Left lung (tissue), 10 donors: ENCODE data around the gene FBXW5. TPM values are rescaled to one million over a fixed set of nuclear protein-coding genes. Genes with fewer than 3 reads are reported as not detected.

Experiments
- ATAC-seq: fragments of 200-7000 bp; cut with Tn5 transposase; one replicate; pipeline ENCODE4 v1.9.1; 2020; ENCODE audit warnings: moderate library complexity
- DNase-seq, 4 donors: peaks; one replicate each; pipeline ENCODE4 v3.0.0-alpha.2; 2013 to 2020
- H3K27ac ChIP-seq, 2 donors: fragments of 200-600 bp; sonication (generic) in 1 of 2; one replicate each; pipeline versions ENCODE4 v1.5.0 to v1.8.0; 2020 to 2021
- H3K27me3 ChIP-seq, 2 donors: fragments of 200-600 bp; sonication (generic) in 1 of 2; one replicate each; pipeline versions ENCODE4 v1.5.0 to v1.8.0; 2020 to 2021
- H3K36me3 ChIP-seq, 2 donors: fragments of 200-600 bp; sonication (generic) in 1 of 2; one replicate each; pipeline versions ENCODE4 v1.5.0 to v1.8.0; 2020 to 2021
- H3K4me1 ChIP-seq, 2 donors: fragments of 200-600 bp; one replicate each; pipeline ENCODE4 v1.8.0; 2021
- H3K4me3 ChIP-seq, 2 donors: fragments of 200-600 bp; sonication (generic) in 1 of 2; one replicate each; pipeline versions ENCODE4 v1.5.0 to v1.8.0; 2020 to 2021; ENCODE audit warnings: mild to moderate bottlenecking in 1 of 2
- H3K9me3 ChIP-seq, 2 donors: fragments of 200-600 bp; sonication (generic) in 1 of 2; one replicate each; pipeline versions ENCODE4 v1.5.0 to v1.8.0; 2020 to 2021
- CTCF ChIP-seq, 2 donors: fragments of 200-600 bp; sonication (generic) in 1 of 2; IDR thresholded peaks; one replicate each; pipeline versions ENCODE4 v1.5.0 to v1.8.0; 2021; ENCODE audit warnings: antibody characterized with exemption in 2 of 2
- intact Hi-C, 2 donors: fragments of 100-400 bp; cut with DNase I; formaldehyde crosslinking; loops; one replicate each; pipeline versions ENCODE4 v1.11.2 to v1.14.2; 2022
- polyA plus RNA-seq, 6 donors: library from polyadenylated mRNA; unstranded; fragments of 120-200 nt; gene quantifications; one replicate each; pipeline ENCODE4 v1.2.1, GENCODE V29; 2013; ENCODE audit not compliant: insufficient read length in 6 of 6
- total RNA-seq, 2 donors: library from RNA; stranded (reverse); fragmentation: NEBNext Ultra II Directional; extraction: Animal tissue kit (Norgen Biotek cat#: 25700); gene quantifications; one replicate each; pipeline ENCODE4 v1.2.1, GENCODE V29; 2021
- donor health status: DM: no; HTN: yes; CAD: no.
- donor health status: DM: no; HTN: no; CAD: no.

The FBXW5 gene
- total and polyA plus RNA-seq, 8 donors, result 33.0 to 111 (median 47.7) TPM

DNA sequence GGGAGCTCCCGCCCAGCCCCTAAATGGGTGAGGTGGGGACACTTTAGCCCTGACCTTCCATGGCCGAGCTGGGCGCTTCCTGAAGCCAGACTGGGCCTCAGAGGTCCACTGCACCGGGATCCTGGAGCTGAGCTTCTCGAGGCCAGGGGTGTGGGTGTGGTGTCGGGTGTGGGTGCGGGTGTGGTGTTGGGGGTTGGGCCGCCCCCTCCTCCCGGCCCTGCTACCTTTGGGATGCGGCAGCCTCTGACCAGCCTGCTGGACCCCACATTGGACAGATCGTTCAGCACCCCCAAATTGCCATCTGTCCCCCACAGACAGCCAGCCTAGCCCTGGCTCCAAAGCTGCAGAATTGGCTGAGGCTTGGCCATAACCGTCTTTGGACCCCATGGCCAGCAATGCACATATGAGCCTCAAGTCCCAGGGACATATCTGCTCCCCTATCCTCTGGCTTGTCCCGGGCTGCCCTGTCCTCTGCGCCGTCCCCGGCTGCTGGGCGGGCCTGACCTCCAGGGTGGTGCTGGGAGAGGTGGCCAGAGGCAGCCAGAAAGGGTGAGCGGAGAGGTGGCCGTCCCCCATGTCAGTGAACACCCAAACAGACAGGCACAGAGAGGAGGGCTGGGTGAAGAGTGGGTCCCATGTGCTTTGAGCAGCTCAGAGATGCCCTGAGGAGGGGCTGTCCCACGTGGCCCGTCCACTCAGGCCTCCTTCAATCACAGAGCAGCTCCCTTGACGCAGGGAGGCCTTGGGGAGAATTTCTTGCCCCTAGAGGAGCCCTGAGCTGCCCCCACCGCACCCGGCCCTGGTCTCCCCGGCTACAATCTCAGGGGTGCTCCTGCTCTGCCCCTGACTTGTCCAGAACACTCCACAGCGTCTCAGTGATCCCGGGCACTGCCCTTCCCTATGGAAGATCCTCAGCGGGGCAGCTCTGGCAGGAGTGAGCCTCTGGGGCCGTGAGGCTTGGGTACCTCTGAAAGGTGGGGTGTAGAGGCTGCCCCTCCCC, 29.4 kb upstream of the FBXW5 start:
- Histone ChIP-seq H3K9me3 (no peaks in the 10 kb centered on the region), H3K27ac (peak overlapping the region in 1 of 2 donors; percentile 43), H3K27me3 (peaks cover 0 to 27% of the 10 kb centered on the region in 2 donors), H3K4me3 (no peak overlapping the region), H3K36me3 (no peaks in the 10 kb centered on the region), H3K4me1 (peaks cover 17 to 44% of the 10 kb centered on the region in 2 donors)
- TF ChIP-seq CTCF (IDR thresholded peaks at IDR 0.05), result no peak
- ATAC-seq (no peak), DNase-seq (no peak)
- intact Hi-C loops, result no loop called here

GRCh38 chr9:136972743-136973142, 28.2 kb upstream of the FBXW5 start:
- peaks cover 17 to 40% of the 10 kb centered on the region in 2 donors for H3K4me1 ChIP-seq
- no peak overlapping the region for H3K27ac ChIP-seq
- H3K36me3 ChIP-seq, result no peaks in the 10 kb centered on the region
- DNase-seq (no peak), ATAC-seq (no peak)
- no peaks in the 10 kb centered on the region for H3K9me3 ChIP-seq
- intact Hi-C loops, result no loop called here
- peaks cover 0 to 22% of the 10 kb centered on the region in 2 donors for H3K27me3 ChIP-seq
- H3K4me3 ChIP-seq, result no peak overlapping the region
- TF ChIP-seq CTCF (IDR thresholded peaks at IDR 0.05), result no peak

GRCh38 chr9:136972335-136972734, 27.8 kb upstream of the FBXW5 start:
- peaks cover 13 to 36% of the 10 kb centered on the region in 2 donors for H3K4me1 ChIP-seq
- intact Hi-C loops, result no loop called here
- TF ChIP-seq CTCF (IDR thresholded peaks at IDR 0.05), result no peak
- H3K27me3 ChIP-seq, result peaks cover 0 to 18% of the 10 kb centered on the region in 2 donors
- DNase-seq (no peak), ATAC-seq (no peak)
- H3K4me3 ChIP-seq, result no peak overlapping the region
- no peaks in the 10 kb centered on the region for H3K9me3 ChIP-seq
- H3K27ac ChIP-seq, result no peak overlapping the region
- no peaks in the 10 kb centered on the region for H3K36me3 ChIP-seq

DNA sequence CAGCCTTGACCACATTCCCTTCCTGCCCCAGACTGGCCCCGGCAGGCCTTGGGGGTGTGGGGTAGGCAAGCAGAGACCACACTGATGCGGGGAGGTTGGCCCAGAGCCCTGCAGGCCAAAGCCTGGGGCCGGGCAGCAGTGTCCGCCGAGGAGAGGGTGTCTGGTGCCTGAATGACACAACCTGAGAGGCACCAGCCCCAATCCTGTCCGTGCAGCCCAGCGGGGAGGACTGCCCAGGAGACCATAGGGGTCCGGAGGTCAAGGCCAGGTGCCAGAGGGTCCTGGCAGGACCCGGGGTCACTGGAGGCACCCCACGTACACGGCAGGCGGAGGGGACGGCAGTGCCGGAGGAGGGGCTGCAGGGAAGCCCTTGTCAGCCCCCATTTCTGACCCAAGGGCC, 27.2 kb upstream of the FBXW5 start:
- ATAC-seq, result no peak
- Histone ChIP-seq H3K36me3 (no peaks in the 10 kb centered on the region), H3K9me3 (no peaks in the 10 kb centered on the region), H3K27me3 (peaks cover 0 to 12% of the 10 kb centered on the region in 2 donors), H3K4me3 (no peak overlapping the region), H3K4me1 (peaks cover 8 to 30% of the 10 kb centered on the region in 2 donors), H3K27ac (no peak overlapping the region)
- no peak for DNase-seq
- intact Hi-C loops, result no loop called here
- no peak for TF ChIP-seq CTCF (IDR thresholded peaks at IDR 0.05)

GRCh38 chr9:136970361-136970760, 25.8 kb upstream of the FBXW5 start:
- H3K4me3 ChIP-seq, result no peak overlapping the region
- no peaks in the 10 kb centered on the region for H3K9me3 ChIP-seq
- H3K27ac ChIP-seq, result no peak overlapping the region
- peaks cover under 1 to 24% of the 10 kb centered on the region in 2 donors for H3K4me1 ChIP-seq
- DNase-seq (no peak), ATAC-seq (no peak)
- intact Hi-C loops, result no loop called here
- TF ChIP-seq CTCF (IDR thresholded peaks at IDR 0.05), result no peak
- peaks cover 0 to 8% of the 10 kb centered on the region in 2 donors for H3K27me3 ChIP-seq
- H3K36me3 ChIP-seq, result no peaks in the 10 kb centered on the region
